K562 (cell line): ENCODE measurements around the gene KLHL12. TPM values are rescaled to one million over a fixed set of nuclear protein-coding genes. Genes with fewer than 3 reads are reported as not detected.

Source experiments
- ATF4 ChIP-seq: fragments of 450-650 bp; formaldehyde crosslinking; IDR thresholded peaks from 2 replicates; pipeline ENCODE4 v1.4.0; 2022; ENCODE audit warnings: mild to moderate bottlenecking, moderate library complexity
- ATF7 ChIP-seq: fragments of 450-650 bp; IDR thresholded peaks from 2 replicates; pipeline ENCODE4 v1.7.1; 2014; ENCODE audit warnings: mild to moderate bottlenecking, moderate library complexity
- BCOR ChIP-seq: fragments of 450-650 bp; IDR thresholded peaks from 2 replicates; pipeline ENCODE4 v1.6.1; 2016
- CC2D1A ChIP-seq: fragments of 450-650 bp; IDR thresholded peaks from 2 replicates; pipeline ENCODE4 v1.6.1; 2017; ENCODE audit warnings: mild to moderate bottlenecking
- DPF2 ChIP-seq: fragments of 450-650 bp; IDR thresholded peaks from 2 replicates; pipeline ENCODE4 v1.6.1; 2016
- ERF ChIP-seq: fragments of 450-650 bp; formaldehyde crosslinking; IDR thresholded peaks from 2 replicates; pipeline ENCODE4 v1.4.0; 2020; ENCODE audit warnings: mild to moderate bottlenecking, mixed read lengths
- FOXP1 ChIP-seq: sonication (generic); formaldehyde crosslinking; IDR thresholded peaks from 2 replicates; pipeline ENCODE4 v1.8.0; 2022; ENCODE audit warnings: mild to moderate bottlenecking, missing genetic modification reagents
- HMG20A ChIP-seq: fragments of 450-650 bp; formaldehyde crosslinking; conservative IDR thresholded peaks from 2 replicates; pipeline ENCODE4 v1.4.0; 2020; ENCODE audit warnings: mild to moderate bottlenecking, mixed read lengths
- KAT7 ChIP-seq: sonication (generic); formaldehyde crosslinking; IDR thresholded peaks from 2 replicates; pipeline ENCODE4 v1.8.0; 2022; ENCODE audit warnings: missing genetic modification reagents, mild to moderate bottlenecking, borderline replicate concordance
- KLF1 ChIP-seq: fragments of 450-650 bp; IDR thresholded peaks from 2 replicates; pipeline ENCODE4 v1.6.1; 2016; ENCODE audit warnings: missing genetic modification characterization, missing compliant biosample characterization
- MBD1 ChIP-seq: fragments of 250-450 bp; sonication (Bioruptor Pico); IDR thresholded peaks from 2 replicates; pipeline ENCODE4 v1.8.0; 2022; ENCODE audit warnings: inconsistent platforms
- SMAD4 ChIP-seq: fragments of 250-450 bp; sonication (Bioruptor Pico); conservative IDR thresholded peaks from 2 replicates; pipeline ENCODE4 v1.8.0; 2021; ENCODE audit warnings: inconsistent platforms, mild to moderate bottlenecking, moderate library complexity
- ZKSCAN1 ChIP-seq: fragments of 150-350 bp; IDR thresholded peaks from 2 replicates; pipeline ENCODE4 v1.6.1; 2016; ENCODE audit warnings: low read depth, low read length
- ZNF232 ChIP-seq: sonication (generic); formaldehyde crosslinking; IDR thresholded peaks from 2 replicates; pipeline ENCODE4 v1.8.0; 2022; ENCODE audit warnings: mild to moderate bottlenecking, missing genetic modification reagents
- polyA plus RNA-seq, 8 experiments: library from polyadenylated mRNA; depleted of rRNA in 4 of 8; stranded (reverse) in 5 of 8; unstranded in 3 of 8; fragments of >200 nt; fragmentation: Nextera tagmentation in 2 of 8; fragmentation: Illumina TruSeq in 1 of 8; extraction: Ambion mirVana in 2 of 8; extraction: Trizol in 1 of 8; gene quantifications; 2 replicates each; pipeline versions ENCODE4 v1.2.1 to v1.2.3, GENCODE V29; 2011 to 2014; ENCODE audit warnings: inconsistent platforms in 1 of 8, missing spikeins in 1 of 8
- total RNA-seq, 7 experiments: library from RNA; depleted of rRNA in 6 of 7; stranded (reverse); fragments of >200 nt in 6 of 7; fragmentation: Illumina TruSeq in 2 of 7; extraction: Trizol in 2 of 7; gene quantifications; 2 replicates each; pipeline versions ENCODE4 v1.2.1 to v1.2.3, GENCODE V29; 2011 to 2021; ENCODE audit warnings: low replicate concordance in 1 of 7
- TF ChIP-seq, protein P1 (sequence below): fragments of 450-650 bp; formaldehyde crosslinking; IDR thresholded peaks from 2 replicates; pipeline ENCODE4 v1.4.0; 2020; ENCODE audit warnings: mild to moderate bottlenecking, moderate library complexity
- TF ChIP-seq, protein P2 (sequence below): sonication (generic); formaldehyde crosslinking; IDR thresholded peaks from 2 replicates; pipeline ENCODE4 v1.8.1; 2023; ENCODE audit warnings: mild to moderate bottlenecking, missing genetic modification reagents
- TF ChIP-seq, protein P3 (sequence below): sonication (generic); formaldehyde crosslinking; IDR thresholded peaks from 2 replicates; pipeline ENCODE4 v1.8.1; 2023; ENCODE audit warnings: mild to moderate bottlenecking, missing genetic modification reagents, moderate library complexity
- TF ChIP-seq, protein P4 (sequence below): sonication (generic); formaldehyde crosslinking; IDR thresholded peaks from 2 replicates; pipeline ENCODE4 v1.9.0; 2022; ENCODE audit warnings: mild to moderate bottlenecking, missing genetic modification reagents

The KLHL12 gene
- total and polyA plus RNA-seq, 9 of the 15 experiments (the other 6 are each of a cell fraction or from before 2014, with no cell fraction given) = 23.1 to 85.1 (median 35.0) TPM

GRCh38 chr1:202967684-202968281 is 40.7 kb upstream of the KLHL12 start (continued):
- TF ChIP-seq MBD1 (CRISPR knock-in tag) = no peak
- 0 out of 2 replicates have a peak, but pooled peaks have one; percentile 29 for TF ChIP-seq ERF
- 0 out of 2 replicates have a peak, but pooled peaks have one; percentile 50 for TF ChIP-seq KAT7 (CRISPR knock-in tag)
- TF ChIP-seq, protein P1, sequence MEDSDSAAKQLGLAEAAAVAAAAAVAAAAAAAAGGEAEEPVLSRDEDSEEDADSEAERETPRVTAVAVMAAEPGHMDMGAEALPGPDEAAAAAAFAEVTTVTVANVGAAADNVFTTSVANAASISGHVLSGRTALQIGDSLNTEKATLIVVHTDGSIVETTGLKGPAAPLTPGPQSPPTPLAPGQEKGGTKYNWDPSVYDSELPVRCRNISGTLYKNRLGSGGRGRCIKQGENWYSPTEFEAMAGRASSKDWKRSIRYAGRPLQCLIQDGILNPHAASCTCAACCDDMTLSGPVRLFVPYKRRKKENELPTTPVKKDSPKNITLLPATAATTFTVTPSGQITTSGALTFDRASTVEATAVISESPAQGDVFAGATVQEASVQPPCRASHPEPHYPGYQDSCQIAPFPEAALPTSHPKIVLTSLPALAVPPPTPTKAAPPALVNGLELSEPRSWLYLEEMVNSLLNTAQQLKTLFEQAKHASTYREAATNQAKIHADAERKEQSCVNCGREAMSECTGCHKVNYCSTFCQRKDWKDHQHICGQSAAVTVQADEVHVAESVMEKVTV (CRISPR knock-in tag) = 0 out of 2 replicates have a peak, but pooled peaks have one; percentile 21
- TF ChIP-seq ZNF232 (CRISPR knock-in tag) = no peak
- TF ChIP-seq, protein P2, sequence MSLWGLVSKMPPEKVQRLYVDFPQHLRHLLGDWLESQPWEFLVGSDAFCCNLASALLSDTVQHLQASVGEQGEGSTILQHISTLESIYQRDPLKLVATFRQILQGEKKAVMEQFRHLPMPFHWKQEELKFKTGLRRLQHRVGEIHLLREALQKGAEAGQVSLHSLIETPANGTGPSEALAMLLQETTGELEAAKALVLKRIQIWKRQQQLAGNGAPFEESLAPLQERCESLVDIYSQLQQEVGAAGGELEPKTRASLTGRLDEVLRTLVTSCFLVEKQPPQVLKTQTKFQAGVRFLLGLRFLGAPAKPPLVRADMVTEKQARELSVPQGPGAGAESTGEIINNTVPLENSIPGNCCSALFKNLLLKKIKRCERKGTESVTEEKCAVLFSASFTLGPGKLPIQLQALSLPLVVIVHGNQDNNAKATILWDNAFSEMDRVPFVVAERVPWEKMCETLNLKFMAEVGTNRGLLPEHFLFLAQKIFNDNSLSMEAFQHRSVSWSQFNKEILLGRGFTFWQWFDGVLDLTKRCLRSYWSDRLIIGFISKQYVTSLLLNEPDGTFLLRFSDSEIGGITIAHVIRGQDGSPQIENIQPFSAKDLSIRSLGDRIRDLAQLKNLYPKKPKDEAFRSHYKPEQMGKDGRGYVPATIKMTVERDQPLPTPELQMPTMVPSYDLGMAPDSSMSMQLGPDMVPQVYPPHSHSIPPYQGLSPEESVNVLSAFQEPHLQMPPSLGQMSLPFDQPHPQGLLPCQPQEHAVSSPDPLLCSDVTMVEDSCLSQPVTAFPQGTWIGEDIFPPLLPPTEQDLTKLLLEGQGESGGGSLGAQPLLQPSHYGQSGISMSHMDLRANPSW = peak; percentile 87; the same call in 1 of the 2 replicates
- peak; percentile 34; the same call in 1 of the 2 replicates for TF ChIP-seq FOXP1 (CRISPR knock-in tag)
- TF ChIP-seq HMG20A = no peak
- TF ChIP-seq, protein P3, sequence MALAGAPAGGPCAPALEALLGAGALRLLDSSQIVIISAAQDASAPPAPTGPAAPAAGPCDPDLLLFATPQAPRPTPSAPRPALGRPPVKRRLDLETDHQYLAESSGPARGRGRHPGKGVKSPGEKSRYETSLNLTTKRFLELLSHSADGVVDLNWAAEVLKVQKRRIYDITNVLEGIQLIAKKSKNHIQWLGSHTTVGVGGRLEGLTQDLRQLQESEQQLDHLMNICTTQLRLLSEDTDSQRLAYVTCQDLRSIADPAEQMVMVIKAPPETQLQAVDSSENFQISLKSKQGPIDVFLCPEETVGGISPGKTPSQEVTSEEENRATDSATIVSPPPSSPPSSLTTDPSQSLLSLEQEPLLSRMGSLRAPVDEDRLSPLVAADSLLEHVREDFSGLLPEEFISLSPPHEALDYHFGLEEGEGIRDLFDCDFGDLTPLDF (CRISPR knock-in tag) = peak; percentile 36; the same call in 1 of the 2 replicates
- TF ChIP-seq BCOR = peak; percentile 44; the same call in 1 of the 2 replicates
- TF ChIP-seq DPF2 = peak; percentile 33; the same call in 1 of the 2 replicates
- TF ChIP-seq, protein P4, sequence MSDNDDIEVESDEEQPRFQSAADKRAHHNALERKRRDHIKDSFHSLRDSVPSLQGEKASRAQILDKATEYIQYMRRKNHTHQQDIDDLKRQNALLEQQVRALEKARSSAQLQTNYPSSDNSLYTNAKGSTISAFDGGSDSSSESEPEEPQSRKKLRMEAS (CRISPR knock-in tag) = 0 out of 2 replicates have a peak, but pooled peaks have one; percentile 37
- peak; percentile 30; the same call in 1 of the 2 replicates for TF ChIP-seq SMAD4 (CRISPR knock-in tag)
- TF ChIP-seq ATF7 = peak; percentile 31; the same call in 1 of the 2 replicates
- TF ChIP-seq ATF4 = 0 out of 2 replicates have a peak, but pooled peaks have one; percentile 34
- TF ChIP-seq ZKSCAN1 = 0 out of 2 replicates have a peak, but pooled peaks have one; percentile 20
- TF ChIP-seq CC2D1A = 0 out of 2 replicates have a peak, but pooled peaks have one; percentile 9
- TF ChIP-seq KLF1 (tag) = no peak
